Left hindlimb (tissue), 1 donor: ENCODE data around the gene MAP3K1.
"Not testable (repeated sequence)": the region's sequence is repeated elsewhere in the genome, so short reads cannot be mapped to it uniquely, and the experiment has no call there.

Experiments used
- DNase-seq: peaks from one replicate; pipeline ENCODE4 v3.0.0-alpha.2; 2018

The MAP3K1 gene

DNA sequence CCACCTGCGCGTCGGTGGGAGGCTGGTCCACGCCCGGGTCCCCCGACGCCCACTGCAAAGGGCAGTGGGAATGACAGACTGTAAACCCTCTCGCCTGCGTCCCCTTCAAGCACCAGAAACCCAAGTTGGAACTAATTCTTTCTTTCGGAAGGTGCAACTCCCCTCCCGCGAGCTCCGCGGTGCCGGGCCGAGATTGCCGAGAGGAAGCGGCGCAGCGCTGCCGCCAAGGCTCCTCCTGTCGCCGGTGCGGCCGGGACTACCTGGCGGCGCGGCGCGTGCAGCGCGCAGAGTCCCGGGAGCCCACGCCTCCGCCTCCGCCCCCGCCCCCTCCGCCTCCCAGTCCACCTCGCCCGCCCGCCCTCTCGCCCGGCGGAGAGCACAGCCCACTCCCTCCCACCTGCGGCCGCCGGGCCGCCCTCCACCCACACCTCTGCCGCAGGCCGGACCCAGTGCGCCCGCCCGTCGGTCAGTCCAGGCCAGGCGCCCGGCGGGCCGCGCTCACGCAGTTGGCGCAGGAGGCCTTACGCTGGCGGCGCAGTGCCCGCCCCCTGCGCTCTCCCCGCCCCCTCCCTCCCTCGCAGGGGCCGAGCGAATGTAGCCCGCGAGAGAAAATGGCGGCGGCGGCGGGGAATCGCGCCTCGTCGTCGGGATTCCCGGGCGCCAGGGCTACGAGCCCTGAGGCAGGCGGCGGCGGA lies at the start of gene MAP3K1:
MAP3K1 (plus strand) TSS at position 587 of the 695 bp plus-strand sequence; CDS start at position 612, 25 bp downstream.
- peak; percentile 88 for DNase-seq

DNA sequence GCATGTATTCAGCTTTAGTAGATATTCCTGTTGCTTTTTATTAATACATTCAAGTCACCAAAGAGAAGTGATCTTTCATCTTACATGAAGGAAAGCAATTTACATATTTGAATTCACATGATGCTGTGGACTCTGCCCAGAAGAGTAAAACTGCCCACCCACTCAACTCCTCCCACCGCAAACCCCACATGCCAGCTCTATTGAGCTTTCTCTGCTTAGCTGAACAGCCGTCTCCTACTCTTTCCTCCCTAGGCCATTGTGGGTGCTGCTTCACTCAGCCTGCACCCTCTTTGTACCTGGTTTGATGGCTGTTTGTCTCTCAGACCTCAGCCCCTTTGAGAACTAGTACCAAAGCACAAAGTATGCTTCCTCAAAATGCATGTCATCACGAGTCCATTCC lies 48.4 kb upstream of the MAP3K1 start:
- no peak for DNase-seq

DNA sequence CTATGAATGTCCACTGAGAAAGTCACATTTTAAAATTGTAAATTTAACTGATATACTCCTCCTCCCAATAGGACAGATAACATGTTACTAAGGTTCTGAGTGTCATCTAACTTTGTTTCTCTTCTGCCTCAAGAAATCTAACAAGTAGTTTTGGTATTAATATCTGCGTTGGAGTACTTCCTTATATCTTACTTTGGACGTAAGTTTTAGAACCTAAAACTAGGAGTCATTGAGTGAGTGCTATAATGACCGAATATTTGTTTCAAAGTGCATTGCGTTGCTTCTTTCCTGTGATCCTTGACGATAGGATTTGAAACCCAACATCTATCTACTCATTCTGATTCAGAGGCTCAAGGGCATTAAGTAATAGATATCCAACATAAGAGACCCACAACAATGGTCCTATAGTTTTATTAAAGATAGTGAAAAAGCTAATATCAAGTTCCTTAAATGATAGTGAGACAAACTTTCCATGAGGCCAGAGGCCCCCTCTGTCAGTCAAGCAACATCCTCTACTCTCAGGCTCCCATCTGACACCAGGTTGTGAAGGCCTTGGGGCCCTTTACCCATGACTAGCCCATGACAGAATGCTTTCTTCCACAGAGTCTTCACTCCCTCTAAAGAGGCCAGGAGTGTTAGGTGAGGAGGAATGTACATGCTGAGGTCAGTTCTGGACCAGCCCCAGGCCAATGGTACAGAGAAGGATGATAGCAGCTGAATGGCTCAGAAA lies 45.3 kb upstream of the MAP3K1 start:
- DNase-seq = no peak

- DNase-seq = no peak
Observed at GRCh38 chr5:56772767-56773166, 42.6 kb upstream of the MAP3K1 start.

DNA sequence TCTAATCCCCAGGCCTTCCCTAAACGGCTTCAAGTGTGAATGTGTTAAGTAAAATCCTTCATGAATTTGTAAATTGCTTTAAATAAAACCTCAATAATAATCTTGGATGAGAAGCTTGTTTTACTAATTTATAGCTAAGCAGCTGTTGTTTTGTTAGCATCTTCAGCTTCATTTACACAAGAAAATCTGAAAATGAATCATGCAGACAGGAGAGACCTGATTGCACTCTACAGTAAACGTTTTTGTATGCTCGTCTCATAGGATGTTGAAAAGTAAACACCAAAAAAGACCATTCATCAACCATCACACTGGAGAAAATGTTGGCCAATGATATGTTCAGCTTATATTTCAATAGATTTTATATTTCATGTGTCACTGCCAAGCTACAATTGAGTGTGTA lies 40.4 kb upstream of the MAP3K1 start:
- DNase-seq = no peak

- not testable (repeated sequence) for DNase-seq
Observed at GRCh38 chr5:56776212-56776846, 39.0 kb upstream of the MAP3K1 start.

GRCh38 chr5:56783261-56783660 lies 32.1 kb upstream of the MAP3K1 start:
- no peak for DNase-seq

DNA sequence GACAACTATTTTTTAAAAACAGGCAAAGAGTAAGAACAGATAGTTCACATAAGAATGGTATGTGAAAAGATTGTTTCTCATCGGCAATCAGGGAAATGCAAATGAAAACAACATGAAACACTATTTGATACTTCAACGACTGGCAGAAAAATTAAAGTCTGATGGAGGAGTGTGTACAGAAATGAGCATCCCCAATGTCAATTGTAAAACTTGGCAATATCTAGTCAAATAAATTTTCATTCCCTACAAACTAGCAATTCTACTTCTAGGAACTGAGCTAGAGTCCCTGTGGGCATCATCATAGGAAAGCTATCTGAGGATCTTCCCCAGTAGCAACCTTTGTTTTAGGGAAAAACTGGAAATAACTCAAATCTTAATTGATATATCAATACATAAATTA lies 29.0 kb upstream of the MAP3K1 start:
- DNase-seq = no peak

GRCh38 chr5:56791396-56791795 lies 24.0 kb upstream of the MAP3K1 start:
- no peak for DNase-seq

DNA sequence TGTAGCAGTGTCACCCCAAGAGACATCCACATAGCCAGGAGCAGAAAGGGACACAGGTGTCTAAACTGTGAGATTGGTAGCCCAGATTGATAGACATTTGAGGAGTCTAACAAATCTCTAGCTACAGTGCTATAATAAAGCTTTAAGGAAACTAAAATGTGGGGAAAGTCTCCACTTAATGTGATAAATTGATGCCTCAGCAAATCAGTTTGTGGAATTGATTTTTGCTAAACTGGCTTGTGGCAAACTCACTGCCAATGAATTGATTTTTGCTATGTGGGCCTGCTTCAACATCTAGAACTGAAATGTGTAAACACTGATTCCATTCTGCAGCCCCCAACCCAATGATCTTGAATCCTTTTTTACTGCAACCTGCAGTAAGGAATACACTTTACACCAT lies 16.8 kb upstream of the MAP3K1 start:
- no peak for DNase-seq

GRCh38 chr5:56800186-56800585 lies 15.2 kb upstream of the MAP3K1 start:
- no peak for DNase-seq

DNA sequence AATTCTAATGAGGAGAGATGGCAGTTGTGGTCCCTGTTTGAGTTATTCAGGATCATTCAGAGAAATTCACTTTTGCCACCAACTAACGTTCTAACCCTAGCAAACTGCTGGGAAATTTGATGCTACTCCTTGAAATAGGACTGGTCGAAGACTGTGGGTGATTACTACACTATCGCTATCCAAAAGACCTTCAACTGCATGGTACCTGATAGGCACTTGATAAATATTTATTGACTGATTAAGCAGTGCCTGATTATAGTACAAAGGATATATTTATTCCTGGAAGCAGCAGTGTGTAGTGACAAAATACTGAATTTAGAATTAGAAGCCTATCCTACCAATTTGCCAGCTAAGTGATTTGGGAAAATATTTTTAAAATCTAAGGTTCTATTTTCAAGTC lies 14.1 kb upstream of the MAP3K1 start:
- no peak for DNase-seq

- no peak for DNase-seq
Observed at GRCh38 chr5:56802205-56802604, 13.1 kb upstream of the MAP3K1 start.

GRCh38 chr5:56803025-56803424 lies 12.3 kb upstream of the MAP3K1 start:
- DNase-seq = no peak

DNA sequence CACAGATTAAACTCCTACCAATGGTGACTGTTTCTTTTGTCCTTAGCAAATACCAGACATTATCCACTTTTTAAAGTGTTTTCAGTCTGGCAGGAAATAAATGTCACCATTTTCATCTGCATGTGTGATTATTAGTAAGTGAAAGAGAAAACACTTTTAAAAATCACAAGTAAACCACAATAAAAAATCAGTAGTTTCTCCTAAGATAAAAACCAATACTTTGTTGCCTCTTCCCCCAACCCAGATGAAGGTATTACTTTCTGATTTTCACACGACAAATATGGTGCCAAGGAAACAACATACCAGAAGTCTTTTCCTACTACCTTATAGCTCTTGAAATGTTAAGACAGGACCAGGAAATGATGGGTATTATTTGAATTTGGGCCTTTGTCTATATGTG lies 11.5 kb upstream of the MAP3K1 start:
- no peak for DNase-seq

DNA sequence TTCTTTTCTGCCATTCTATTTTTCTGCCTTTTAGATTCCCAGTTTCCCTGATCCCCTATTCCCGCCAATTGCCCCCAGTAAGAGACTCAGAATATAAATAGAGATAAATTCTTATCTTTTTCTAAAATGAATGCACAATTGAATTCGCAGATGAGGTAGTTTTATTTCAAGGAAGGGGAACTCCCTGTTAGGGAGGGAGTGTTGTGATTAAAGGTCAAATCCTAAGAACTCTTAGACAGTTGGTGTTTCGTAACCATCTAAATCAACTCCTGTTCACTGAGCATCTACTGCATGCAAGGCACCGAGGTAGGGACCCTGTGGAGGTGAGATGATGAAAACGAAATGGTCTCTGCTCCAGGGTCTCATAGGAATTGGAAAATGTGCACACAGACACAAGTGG lies 7.7 kb upstream of the MAP3K1 start:
- no peak for DNase-seq

DNA sequence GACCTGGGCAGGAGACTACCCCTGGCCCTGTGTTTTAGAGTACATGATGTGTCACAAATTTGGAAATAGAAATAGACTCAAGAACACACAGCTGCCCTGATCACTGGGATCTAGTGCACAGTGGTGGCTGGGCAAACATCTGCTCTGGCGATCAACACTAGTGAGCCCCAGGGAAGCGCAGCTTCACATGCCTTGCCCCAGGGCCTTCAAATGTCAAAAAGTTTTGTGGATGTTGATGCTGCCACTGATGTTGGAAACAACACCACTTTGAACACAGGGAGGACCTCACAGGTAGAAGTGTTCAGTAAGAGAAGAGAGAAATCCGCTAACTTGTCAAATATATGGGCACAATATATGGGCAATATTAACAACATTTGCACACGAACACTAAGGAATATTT lies 7.1 kb upstream of the MAP3K1 start:
- DNase-seq = no peak

DNA sequence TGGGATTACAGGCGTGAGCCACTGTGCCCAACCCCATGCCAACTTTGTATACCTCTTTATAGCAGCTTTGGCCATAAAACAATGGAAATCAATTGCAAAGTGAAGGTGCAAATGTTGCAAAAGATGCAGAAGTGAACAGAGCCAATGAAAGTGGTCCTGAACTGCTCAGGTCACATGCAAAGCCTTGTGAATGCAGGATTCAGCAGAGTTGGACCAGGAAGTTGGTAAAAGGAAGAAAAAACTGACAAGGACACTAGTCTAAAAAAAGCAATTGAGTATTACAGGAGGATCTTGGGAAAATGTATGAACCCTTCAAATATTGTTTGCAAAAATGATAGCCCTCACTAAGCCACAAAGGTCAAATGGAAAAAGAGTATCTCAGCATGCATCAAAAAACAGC lies 4.5 kb upstream of the MAP3K1 start:
- no peak for DNase-seq

- no peak for DNase-seq
Observed at GRCh38 chr5:56812110-56812509, 3.2 kb upstream of the MAP3K1 start.

DNA sequence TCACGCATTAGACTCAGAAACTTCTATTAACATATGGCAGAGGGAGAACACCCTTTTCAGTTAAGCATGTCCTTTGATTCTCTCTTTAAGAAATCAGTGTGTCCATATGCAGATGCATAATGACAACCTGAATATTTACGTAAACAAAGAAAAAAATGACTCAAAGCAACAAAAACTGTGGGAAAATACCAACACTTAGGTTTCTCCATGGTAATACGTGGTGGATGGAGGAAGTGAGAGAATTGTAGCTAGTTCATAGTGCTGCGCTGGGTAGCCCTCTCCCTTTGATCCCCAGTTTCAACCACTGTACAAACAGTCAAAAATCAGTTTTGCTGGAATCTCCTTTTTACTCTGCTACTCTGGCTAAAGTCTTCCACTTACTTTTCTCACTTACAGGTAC lies 2.0 kb upstream of the MAP3K1 start:
- DNase-seq = no peak

GRCh38 chr5:56814361-56814962 lies 887 bp upstream of the MAP3K1 start:
- DNase-seq = peak; percentile 48

- DNase-seq = peak; percentile 53
Observed at GRCh38 chr5:56815658-56816545, 553 bp downstream of the MAP3K1 start.
